Endothelial cell of umbilical vein (primary cell): ENCODE results near the gene ZNF438. TPM values are rescaled to one million over a fixed set of nuclear protein-coding genes. Genes with fewer than 3 reads are reported as not detected.

ENCODE experiments used
- BruUV-seq: library from RNA; stranded (reverse); fragments of 400-500 nt; replicated peaks from 2 replicates; lab custom pipeline; 2021; lab: Mats Ljungman, UMichigan
- CTCF ChIA-PET: fragments of 300-600, 350-600 bp; sonication (Branson Sonifier 250); formaldehyde crosslinking; loops from one replicate; lab custom pipeline; 2021; ENCODE audit warnings: antibody characterized with exemption, inconsistent platforms; lab: Charles Lee
- POLR2A ChIA-PET: fragments of 300-600, 350-600 bp; sonication (Branson Sonifier 250); formaldehyde crosslinking; loops from one replicate; lab custom pipeline; 2021; ENCODE audit warnings: antibody characterized with exemption, inconsistent platforms; lab: Charles Lee
- DNase-seq: peaks from one replicate; pipeline ENCODE4 v3.0.0-alpha.2; 2011; ENCODE audit warnings: low read depth, low spot score
- FAIRE-seq: peaks from 2 replicates; lab custom pipeline; 2011; peaks lifted over from hg19 to GRCh38; lab: Jason Lieb, UNC
- H2AFZ ChIP-seq: 2 replicates; pipeline ENCODE4 v1.6.0; 2012; ENCODE audit warnings: low read depth, low read length, control low read depth, inconsistent platforms
- H3K27ac ChIP-seq: 2 replicates; pipeline ENCODE4 v1.5.1; 2011; ENCODE audit warnings: low read depth, mild to moderate bottlenecking, control low read depth, low read length, moderate library complexity; ENCODE audit not compliant: insufficient read depth
- H3K27me3 ChIP-seq, 2 experiments: 2 replicates each; pipeline versions ENCODE4 v1.6.0 to v1.6.1; 2011; ENCODE audit warnings: low read length in 2 of 2, mixed read lengths in 1 of 2; ENCODE audit not compliant: control insufficient read depth in 2 of 2, insufficient read depth in 2 of 2
- H3K36me3 ChIP-seq, 2 experiments: 2 replicates in 1 of 2; 3 replicates in 1 of 2; pipeline ENCODE4 v1.5.1; 2011; ENCODE audit warnings: low read length in 2 of 2, mild to moderate bottlenecking in 1 of 2, moderate library complexity in 1 of 2; ENCODE audit not compliant: control insufficient read depth in 2 of 2, insufficient read depth in 2 of 2; ENCODE audit errors: extremely low read depth in 1 of 2
- H3K4me1 ChIP-seq: 3 replicates; pipeline ENCODE4 v1.5.1; 2011; ENCODE audit warnings: mild to moderate bottlenecking, low read length; ENCODE audit not compliant: control insufficient read depth, insufficient read depth; ENCODE audit errors: extremely low read depth
- H3K4me2 ChIP-seq: 2 replicates; pipeline ENCODE4 v1.6.1; 2011; ENCODE audit warnings: low read length, control low read depth, mixed read lengths; ENCODE audit not compliant: insufficient read depth
- H3K4me3 ChIP-seq, 3 experiments: fragments of 200-600 bp in 1 of 3; sonication (generic), shearing (Covaris generic) in 1 of 3; replicated peaks in 1 of 3; 2 replicates each; pipeline ENCODE4 v1.5.1; 2011 to 2016; ENCODE audit warnings: control low read depth in 3 of 3, low read length in 3 of 3, mild to moderate bottlenecking in 2 of 3, inconsistent platforms in 1 of 3, low read depth in 1 of 3, moderate library complexity in 1 of 3; ENCODE audit not compliant: insufficient read depth in 1 of 3
- H3K79me2 ChIP-seq: 2 replicates; pipeline ENCODE4 v1.6.0; 2012; ENCODE audit warnings: low read length, inconsistent platforms; ENCODE audit not compliant: control insufficient read depth, insufficient read depth
- H3K9ac ChIP-seq: replicated peaks from 2 replicates; pipeline ENCODE3; 2011; ENCODE audit warnings: low read length, control low read depth; ENCODE audit not compliant: insufficient read depth; ENCODE audit errors: extremely low read depth
- H3K9me1 ChIP-seq: replicated peaks from 3 replicates; pipeline ENCODE4 v1.6.0; 2011; ENCODE audit warnings: mild to moderate bottlenecking, low read length; ENCODE audit not compliant: control insufficient read depth, insufficient read depth; ENCODE audit errors: extremely low read depth
- H3K9me3 ChIP-seq: replicated peaks from 2 replicates; pipeline ENCODE4 v1.5.1; 2012; ENCODE audit warnings: low read length, inconsistent platforms; ENCODE audit not compliant: control insufficient read depth, insufficient read depth
- H4K20me1 ChIP-seq: replicated peaks from 2 replicates; pipeline ENCODE3; 2011; ENCODE audit warnings: mild to moderate bottlenecking, low read length; ENCODE audit not compliant: control insufficient read depth, insufficient read depth; ENCODE audit errors: extremely low read depth
- CTCF ChIP-seq, 2 donors: IDR thresholded peaks; 1 replicate in 1 of 2; 2 replicates in 1 of 2; pipeline ENCODE4 v1.5.1; 2011; ENCODE audit warnings: low read length in 2 of 2, mild to moderate bottlenecking in 2 of 2, moderate library complexity in 2 of 2, control low read depth in 1 of 2, inconsistent platforms in 1 of 2, low read depth in 1 of 2; ENCODE audit not compliant: insufficient read depth in 1 of 2; ENCODE audit errors: extremely low read depth in 1 of 2
- EZH2 ChIP-seq: IDR thresholded peaks from 2 replicates; pipeline ENCODE4 v1.6.1; 2012; ENCODE audit warnings: borderline replicate concordance, low read depth, mild to moderate bottlenecking, moderate library complexity, low read length, inconsistent platforms; ENCODE audit not compliant: severe bottlenecking
- FOS ChIP-seq: IDR thresholded peaks from 2 replicates; pipeline ENCODE4 v1.6.1; 2011; ENCODE audit warnings: mild to moderate bottlenecking, low read length, moderate library complexity, borderline replicate concordance; ENCODE audit not compliant: insufficient read depth
- GATA2 ChIP-seq: IDR thresholded peaks from 2 replicates; pipeline ENCODE4 v1.7.0; 2011; ENCODE audit warnings: low read depth, mild to moderate bottlenecking, moderate library complexity, mixed read lengths, low read length; ENCODE audit not compliant: insufficient read length, insufficient read depth
- JUN ChIP-seq: IDR thresholded peaks from 2 replicates; pipeline ENCODE4 v1.6.1; 2011; ENCODE audit warnings: borderline replicate concordance, low read depth; ENCODE audit not compliant: insufficient read length, insufficient read depth
- MAX ChIP-seq: IDR thresholded peaks from 2 replicates; pipeline ENCODE4 v1.6.1; 2011; ENCODE audit not compliant: insufficient read depth, insufficient read length
- MYC ChIP-seq: IDR thresholded peaks from one replicate; pipeline ENCODE4 v1.6.1; 2011; ENCODE audit warnings: mild to moderate bottlenecking, low read depth, low read length
- POLR2A ChIP-seq: IDR thresholded peaks from 2 replicates; pipeline ENCODE4 v1.6.1; 2012; ENCODE audit warnings: low read depth, mild to moderate bottlenecking, control low read depth, low read length
- POLR2AphosphoS5 ChIP-seq: IDR thresholded peaks from 2 replicates; pipeline ENCODE4 v1.6.1; 2012; ENCODE audit warnings: low read depth, mild to moderate bottlenecking, control low read depth, low read length, moderate library complexity; ENCODE audit not compliant: insufficient read depth
- dilution Hi-C: fragments of 300-500 bp; cut with MboI; formaldehyde crosslinking; loops from one replicate; pipeline ENCODE4 v1.15.0; 2019; ENCODE audit warnings: low sequenced_read_pairs; ENCODE audit not compliant: extremely low pct_ligation_motif_present
- intact Hi-C: fragments of 100-400 bp; cut with micrococcal nuclease; formaldehyde crosslinking; loops from one replicate; pipeline ENCODE4 v1.10.0; 2022
- polyA plus RNA-seq, 4 experiments: library from polyadenylated mRNA; depleted of rRNA in 3 of 4; stranded (reverse) in 3 of 4; unstranded in 1 of 4; fragments of >200 nt; gene quantifications; 2 replicates each; pipeline versions ENCODE4 v1.2.1 to v1.2.3, GENCODE V29; 2011 to 2012; ENCODE audit warnings: missing spikeins in 1 of 4
- total RNA-seq: library from RNA; stranded (reverse); gene quantifications from 2 replicates; pipeline ENCODE4 v1.2.3, GENCODE V29; 2021

ZNF438 gene
- total and polyA plus RNA-seq, 2 donors (not counting 3 experiments of a cell fraction or from before 2014, with no cell fraction given): 7.2 to 15.1 TPM

- no peak overlapping the region for H3K9ac ChIP-seq
- H3K27ac ChIP-seq: no peak overlapping the region
- DNase-seq (no peak), FAIRE-seq (no peak)
- H3K4me3 ChIP-seq: no peak overlapping the region
- H3K36me3 ChIP-seq: no peaks in the 10 kb centered on the region
- H3K4me2 ChIP-seq: no peak overlapping the region
- ChIA-PET POLR2A (no interaction called here), CTCF (no interaction called here)
- H2AFZ ChIP-seq: no peak overlapping the region
- peaks cover 82% of the 10 kb centered on the region for H3K4me1 ChIP-seq
- intact Hi-C loops: loop anchor here (10.0 kb wide), 1 partner anchor 498 kb away; the partner anchor contains the start of gene ZEB1
- H3K27me3 ChIP-seq: no peaks in the 10 kb centered on the region
- H4K20me1 ChIP-seq: no peaks in the 10 kb centered on the region
- H3K79me2 ChIP-seq: no peaks in the 10 kb centered on the region
- no TSS peak for BruUV-seq
- H3K9me3 ChIP-seq: no peaks in the 10 kb centered on the region
- TF ChIP-seq MAX (no peak), CTCF (IDR thresholded peaks at IDR 0.05; ENCODE audit: extremely low read depth in 1 of 2, insufficient read depth in 1 of 2, low read depth in 1 of 2, low read length in 2 of 2) (no peak), FOS (no peak), POLR2AphosphoS5 (no peak), EZH2 (no peak), POLR2A (no peak), MYC (no peak), JUN (no peak), GATA2 (no peak)
- dilution Hi-C loops: no loop called here
- no peaks in the 10 kb centered on the region for H3K9me1 ChIP-seq
Observed at GRCh38 chr10:30816820-30817171, 214.9 kb downstream of the ZNF438 start.
